GM21737 (cell line): ENCODE measurements around the gene HMGA1.
"Not testable (repeated sequence)": the region's sequence is repeated elsewhere in the genome, so short reads cannot be mapped to it uniquely, and the experiment has no call there.

Experiments used
- ATAC-seq: cut with Tn5 transposase; IDR thresholded peaks from one replicate; pipeline ENCODE4 v1.9.1; 2021; ENCODE audit warnings: mild to moderate bottlenecking, moderate library complexity; ENCODE audit not compliant: unreplicated experiment

HMGA1 gene

DNA sequence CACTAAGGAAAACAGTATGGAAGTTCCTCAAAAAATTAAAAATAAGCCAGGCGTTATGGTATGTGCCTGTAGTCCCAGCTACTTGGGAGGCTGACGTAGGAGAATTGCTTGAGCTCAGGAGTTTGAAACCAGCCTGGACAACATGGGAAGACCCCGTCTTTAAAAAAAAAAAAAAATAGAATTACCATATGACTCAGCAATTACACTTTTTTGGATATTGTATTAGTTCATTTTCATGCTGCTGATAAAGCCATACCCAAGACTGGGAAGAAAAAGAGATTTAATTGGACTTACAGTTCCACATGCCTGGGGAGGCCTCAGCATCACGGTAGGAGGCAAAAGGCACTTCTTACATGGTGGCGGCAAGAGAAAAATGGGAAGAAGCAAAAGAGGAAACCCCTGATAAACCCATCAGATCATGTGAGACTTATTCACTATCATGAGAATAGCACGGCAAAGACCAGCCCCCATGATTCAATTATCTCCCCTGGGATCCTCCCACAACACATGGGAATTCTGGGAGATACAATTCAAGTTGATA lies 22.9 kb downstream of the HMGA1 start:
- no peak for ATAC-seq

DNA sequence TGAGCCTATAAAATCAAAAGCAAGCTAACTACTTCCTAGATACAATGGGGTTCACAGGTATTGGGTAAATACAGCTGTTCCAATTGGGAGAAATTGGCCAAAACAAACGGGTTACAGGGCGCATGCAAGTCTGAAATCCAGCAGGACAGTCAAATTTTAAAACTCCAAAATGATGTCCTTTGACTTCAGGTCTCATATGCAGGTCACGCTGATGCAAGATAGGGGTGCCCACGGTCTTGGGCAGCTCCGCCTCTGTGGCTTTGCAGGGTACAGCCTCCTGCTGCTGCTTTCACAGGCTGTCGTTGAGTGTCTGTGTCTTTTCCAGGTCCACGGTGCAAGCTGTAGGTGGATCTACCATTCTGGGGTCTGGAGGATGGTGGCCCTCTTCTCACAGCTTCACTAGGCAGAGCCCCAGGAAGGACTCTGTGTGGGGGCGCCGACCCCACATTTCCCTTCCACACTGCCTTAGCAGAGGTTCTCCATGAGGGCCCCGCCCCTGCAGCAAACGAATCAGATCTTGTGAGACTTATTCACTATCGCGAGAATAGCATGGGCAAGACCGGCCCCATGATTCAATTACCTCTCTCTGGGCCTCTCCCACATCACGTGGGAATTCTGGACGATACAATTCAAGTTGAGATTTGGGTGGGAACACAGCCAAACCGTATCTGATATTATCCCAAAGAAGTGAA lies 24.0 kb downstream of the HMGA1 start:
- no peak for ATAC-seq

DNA sequence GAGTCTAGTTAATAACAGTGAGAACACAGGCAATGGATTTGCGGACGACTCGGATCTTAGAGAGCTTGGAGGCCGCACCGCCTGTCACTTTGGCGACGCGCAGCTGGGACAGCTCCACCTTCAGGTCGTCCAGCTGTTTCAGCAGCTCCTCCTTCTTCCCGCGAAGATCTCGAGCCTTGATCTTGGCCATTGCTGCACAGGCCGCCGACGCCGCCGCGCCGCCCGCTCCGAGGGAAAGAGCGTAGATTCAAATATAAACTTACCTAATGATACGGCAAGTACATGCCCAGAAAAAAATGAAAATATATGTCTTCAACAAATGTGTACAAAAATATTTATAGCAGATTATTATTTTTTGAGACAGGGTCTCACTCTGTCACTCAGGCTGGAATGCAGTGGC lies 26.8 kb downstream of the HMGA1 start:
- ATAC-seq = not testable (repeated sequence)

DNA sequence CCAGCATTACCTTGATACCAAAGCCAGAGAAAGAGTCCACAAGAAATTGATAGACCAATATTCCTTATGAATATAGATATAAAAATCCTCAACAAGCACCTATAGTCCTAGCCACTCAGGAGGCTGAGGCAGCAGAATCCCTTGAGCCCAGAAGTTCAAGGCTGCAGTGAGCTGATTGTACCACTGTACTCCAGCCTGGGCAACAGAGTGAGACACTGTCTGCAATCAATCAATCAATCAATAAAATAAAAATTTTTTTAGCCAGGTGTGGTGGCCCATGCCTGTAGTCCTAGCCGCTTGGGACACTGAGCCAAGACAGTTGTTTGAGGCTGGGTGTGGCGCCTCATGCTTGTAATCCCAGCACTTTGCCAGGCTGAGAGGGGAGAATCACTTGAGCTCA lies 31.1 kb downstream of the HMGA1 start:
- ATAC-seq = no peak

DNA sequence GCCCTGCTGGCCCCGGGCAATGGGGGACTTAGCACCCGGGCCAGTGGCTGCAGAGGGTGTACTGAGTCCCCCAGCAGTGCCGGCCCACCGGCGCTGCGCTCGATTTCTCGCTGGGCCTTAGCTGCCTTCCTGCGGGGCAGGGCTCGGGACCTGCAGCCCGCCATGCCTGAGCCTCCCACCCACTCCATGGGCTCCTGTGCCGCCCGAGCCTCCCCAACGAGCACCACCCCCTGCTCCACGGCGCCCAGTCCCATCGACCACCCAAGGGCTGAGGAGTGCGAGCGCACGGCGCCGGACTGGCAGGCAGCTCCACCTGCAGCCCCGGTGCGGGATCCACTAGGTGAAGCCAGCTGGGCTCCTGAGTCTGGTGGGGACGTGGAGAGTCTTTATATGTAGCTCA lies 32.5 kb downstream of the HMGA1 start:
- not testable (repeated sequence) for ATAC-seq

DNA sequence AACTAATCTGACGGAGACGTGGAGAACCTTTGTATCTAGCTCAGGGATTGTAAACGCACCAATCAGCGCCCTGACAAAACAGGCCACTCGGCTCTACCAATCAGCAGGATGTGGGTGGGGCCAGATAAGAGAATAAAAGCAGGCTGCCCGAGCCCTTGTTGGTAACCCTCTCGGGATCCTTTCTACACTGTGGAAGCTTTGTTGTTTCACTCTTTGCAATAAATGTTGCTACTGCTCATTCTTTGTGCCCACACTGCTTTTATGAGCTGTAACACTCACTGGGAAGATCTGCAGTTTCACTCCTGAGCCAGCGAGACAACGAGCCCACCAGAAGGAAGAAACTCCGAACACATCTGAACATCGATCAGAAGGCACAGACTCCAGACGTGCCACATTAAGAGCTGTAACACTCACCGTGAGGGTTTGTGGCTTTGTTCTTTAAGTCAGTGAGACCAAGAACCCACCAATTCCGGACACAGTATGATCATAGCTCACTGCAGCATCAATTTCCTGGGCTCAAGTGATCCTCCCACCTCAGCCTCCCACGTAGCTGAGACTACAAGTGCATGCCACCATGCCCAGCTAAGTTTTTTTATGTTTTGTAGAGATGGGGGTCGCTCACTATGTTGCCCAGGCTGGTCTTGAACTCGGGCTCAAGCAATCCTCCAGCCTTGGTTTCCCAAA lies 33.1 kb downstream of the HMGA1 start:
- not testable (repeated sequence) for ATAC-seq

DNA sequence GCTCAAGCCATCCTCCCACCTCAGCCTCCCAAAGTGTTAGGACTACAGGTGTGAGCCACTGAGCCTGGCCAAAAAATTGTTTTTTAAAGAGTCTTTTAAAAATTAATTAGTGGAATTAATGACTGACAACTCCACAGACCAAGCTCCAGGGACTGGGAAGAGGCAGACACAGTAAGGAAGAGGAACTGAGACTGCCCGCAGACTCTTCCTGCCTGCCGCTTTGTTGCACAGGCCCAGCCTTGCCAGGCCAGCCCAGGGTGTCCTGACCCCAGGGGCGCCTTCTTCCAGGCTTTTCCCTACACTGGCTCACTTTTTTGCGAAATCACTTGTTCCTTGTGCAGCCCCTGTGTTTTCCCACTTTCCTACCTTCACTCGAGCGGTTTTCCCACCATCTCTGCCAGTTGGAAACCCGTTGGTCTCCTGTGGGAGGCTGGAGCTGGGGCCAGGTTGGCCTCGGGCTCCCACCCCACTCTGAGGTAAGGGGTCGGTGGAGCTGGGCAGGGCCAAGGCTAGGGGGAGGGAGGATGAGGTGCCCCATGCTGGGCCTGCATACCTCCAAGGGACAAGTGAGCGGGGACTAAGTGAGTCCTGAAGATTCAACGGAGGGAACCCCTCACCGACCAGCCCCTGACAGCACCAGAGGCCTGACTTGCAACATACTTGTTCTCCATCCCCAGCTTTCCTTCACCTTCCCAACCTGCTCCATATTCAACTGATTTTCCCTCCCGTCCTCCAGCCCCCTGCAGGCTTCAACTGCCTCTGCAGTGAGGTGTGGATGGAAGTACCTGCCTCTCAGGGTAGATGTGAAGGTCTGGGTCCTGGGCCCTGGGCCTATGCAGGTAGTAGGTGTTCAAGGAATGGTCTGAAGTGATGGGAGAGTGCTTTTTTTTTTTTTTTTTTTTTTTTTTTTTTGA lies 35.6 kb downstream of the HMGA1 start:
- ATAC-seq = no peak

DNA sequence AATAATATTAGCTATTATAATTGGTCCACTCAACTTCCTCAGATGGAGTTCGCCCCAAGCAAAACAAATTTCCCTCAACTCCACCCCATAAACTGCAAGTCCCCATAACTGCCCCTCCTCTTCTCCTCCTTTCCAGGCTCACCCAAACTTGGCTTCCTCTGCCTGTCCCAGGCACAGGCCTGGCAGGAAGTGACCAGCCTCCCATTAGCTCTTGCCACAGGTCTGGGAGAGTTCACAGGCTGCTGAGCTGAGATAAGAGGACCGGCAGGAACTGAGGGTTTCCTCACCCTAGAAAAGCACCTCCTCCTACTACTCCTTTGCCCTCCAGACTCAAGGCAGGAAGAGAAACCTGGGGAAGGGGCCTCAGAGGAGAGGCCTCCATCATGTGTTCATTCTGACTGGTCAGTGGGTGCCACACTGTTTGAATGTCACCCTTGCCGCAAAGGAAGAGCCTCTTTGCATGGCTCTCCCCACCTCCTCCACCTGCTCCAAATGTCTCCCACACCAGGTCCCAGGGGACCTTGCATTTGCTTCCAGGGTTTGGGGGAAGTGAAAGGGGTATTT lies 36.7 kb downstream of the HMGA1 start:
- no peak for ATAC-seq

DNA sequence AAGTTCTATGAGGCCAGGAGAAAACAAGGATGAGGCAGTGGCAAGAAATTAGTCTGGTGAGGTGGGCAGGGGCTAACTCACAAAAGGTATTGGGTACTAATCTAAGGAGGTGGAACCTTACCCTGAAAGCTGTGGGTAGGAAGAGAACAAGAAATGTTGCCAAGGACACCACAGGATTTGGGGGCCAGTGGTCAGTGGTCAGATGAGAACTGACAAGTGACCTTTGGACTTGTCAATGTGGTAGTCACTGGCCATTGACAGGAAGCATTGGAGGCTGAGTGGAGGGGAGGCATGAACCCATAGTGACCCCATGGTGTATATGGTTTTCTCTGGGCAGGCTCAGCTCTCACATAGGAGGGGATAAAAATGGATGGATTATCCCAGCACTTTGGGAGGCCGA lies 37.5 kb downstream of the HMGA1 start:
- ATAC-seq = no peak

DNA sequence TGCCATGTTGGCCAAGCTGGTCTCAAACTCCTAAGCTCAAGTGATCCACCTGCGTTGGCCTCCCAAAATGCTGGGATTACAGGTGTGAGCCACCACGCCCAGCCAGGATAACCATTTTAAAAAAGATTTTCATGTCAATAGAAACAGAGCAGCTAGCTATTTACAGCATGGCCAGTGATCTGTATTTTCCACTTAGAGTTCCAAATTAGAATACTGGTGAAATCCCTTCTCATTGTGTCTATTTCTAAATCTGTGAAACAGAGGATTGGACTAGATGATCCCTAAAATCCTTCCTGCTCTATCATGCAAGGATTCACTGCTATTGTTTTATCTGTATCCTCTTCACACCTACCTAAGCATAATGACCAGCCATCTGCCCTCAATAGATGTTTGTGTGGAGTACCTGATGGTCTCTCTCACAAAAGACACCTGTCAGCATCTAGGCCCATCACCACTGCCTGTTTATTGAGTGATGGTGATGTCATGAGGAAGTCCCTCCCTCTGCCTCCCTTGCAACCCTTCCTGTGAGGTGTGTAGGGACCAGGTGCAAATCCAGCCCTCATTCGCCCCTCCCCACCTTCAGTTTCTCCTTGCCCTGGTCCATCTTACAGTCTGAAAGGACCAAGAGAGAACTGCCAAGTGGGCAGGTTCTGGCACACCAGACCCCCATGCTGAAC lies 38.6 kb downstream of the HMGA1 start:
- no peak for ATAC-seq

DNA sequence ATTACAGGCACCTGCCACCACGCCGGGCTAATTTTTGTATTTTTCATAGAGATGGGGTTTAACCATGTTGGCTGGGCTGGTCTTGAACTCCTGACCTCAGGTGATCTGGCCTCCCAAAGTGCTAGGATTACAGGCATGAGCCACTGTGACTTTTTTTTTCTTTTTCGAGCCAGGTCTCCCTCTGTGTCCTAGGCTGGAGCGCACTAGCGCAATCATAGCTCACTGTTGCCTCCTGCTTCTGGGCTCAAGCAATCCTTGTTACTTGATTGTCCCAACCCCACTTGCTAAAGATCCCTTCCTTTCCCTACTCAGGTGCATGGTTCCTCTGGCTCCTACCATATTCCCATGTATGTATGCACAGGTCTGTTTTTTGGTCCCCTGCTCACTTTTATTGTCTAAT lies 39.5 kb downstream of the HMGA1 start:
- no peak for ATAC-seq

DNA sequence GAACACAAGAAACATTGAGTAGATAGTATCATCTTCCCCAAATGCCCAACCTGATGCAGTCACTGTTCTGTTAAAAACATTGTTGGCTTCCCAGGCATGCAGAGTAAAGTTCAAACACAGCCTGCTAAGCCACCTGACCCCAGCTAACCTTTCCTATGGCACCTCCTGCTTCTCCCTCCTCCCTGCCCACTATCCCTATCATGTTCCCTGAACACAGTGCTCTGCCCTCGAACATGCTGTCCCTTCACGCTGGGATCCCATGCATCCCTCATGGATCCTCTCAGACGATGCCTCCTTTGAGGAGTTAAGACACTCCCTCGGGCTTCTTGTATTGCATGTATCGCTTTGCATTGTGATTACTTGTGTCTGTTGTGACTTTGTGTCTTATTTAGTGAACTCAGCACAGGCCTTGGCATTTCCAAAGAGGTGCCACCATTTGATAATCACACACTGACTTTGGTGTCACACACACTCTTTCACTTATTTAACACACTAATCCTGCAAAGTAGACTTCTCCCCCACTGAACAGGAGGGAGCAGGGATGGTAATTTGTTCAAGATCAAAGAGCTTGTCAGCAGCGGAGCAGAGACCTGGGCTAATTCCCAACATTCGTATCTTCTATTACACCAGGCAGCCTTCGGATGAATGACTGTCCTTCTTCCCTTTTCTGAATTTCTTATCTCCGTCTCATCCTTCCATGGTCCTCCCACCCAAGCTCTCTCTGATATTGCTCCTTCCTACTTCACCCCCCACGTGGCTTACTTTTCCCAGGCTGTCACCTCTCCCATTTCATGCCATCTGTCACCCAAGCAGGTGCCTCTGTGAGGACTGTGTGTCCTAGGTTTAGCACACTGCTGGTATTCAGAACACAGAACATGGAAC lies 40.4 kb downstream of the HMGA1 start:
- ATAC-seq = no peak

DNA sequence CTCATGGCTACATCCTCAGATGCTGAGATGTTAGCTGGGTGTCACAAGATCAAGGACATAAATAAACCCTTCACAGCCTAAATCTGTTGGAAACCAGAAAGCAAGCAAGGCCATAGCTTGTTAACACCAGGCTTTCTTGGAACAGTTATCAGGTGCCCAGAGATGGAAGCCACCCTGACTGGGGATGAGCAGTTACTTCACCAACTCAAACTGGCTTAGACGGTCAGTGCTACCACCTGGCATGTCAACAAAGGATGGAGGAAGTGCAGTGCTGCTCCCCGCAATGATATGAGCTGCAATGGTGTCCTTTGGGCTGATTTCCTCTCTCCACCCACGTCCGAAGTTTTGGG lies 41.1 kb downstream of the HMGA1 start:
- ATAC-seq = no peak

DNA sequence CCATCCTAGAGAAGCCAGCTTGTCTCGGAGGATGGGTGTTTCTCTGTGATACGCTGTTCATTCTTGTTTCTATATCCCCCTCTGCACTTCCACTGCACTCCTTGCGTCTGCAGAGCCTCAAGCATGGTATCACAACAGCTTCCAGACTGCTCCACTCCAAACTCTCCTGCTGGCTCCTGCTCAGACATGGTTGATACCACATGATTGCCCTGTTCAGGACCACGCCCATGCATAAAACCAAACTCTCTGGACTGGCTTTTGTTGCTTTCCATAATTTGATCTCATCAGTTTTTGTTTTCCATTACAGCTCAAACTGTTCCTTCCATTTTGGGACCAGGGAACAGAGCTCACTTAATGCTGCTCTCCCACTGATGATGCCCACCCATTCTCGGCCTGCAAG lies 42.2 kb downstream of the HMGA1 start:
- ATAC-seq = no peak

DNA sequence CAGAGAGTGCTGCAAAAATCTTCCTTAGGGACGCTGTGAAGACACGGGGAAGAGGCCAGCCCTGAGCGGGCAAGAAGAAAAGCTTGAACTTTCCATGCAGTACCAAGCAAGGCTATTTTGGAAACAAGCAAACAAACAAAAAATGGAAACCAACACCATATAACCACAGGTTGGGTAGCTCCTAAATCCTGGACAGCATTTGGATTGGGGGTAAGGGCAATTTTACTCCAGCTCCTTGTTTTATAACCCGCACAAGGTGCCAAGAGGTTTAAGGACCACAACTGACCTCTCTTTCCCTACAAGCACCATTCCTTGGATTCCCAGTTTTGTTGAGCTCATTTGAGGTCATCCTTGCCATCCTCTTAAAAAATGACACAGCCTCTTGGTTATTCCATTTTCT lies 43.5 kb downstream of the HMGA1 start:
- ATAC-seq = no peak

DNA sequence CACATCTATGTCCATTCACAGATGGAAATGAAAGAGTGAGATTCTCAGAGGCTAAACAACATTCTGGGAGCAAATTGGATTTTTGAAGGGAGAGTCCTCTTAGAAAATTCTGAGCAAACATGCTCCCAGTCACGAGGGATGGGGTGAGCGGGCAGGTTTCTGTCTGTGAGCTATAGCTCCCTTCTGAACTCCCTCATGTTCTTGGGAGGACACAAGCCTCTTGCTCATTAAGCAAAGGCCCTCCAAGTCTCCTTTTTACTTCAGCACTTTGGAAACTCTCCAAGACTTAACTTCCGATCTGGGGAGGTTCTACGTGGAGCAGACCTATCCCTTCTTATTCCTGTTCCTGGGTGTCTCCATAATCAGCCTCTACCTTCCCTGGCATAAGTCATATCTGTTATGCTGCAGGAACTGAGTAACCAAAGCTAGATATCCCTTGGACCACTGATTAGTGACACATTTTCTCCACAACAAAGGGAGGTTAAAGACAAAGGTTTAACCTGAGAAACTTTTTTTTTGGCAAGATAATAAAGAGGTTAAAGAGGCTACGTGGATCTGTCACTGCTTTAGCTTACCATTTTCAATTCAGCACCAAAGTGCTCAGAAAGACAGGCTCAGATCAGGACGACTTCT lies 45.1 kb downstream of the HMGA1 start:
- ATAC-seq = no peak

DNA sequence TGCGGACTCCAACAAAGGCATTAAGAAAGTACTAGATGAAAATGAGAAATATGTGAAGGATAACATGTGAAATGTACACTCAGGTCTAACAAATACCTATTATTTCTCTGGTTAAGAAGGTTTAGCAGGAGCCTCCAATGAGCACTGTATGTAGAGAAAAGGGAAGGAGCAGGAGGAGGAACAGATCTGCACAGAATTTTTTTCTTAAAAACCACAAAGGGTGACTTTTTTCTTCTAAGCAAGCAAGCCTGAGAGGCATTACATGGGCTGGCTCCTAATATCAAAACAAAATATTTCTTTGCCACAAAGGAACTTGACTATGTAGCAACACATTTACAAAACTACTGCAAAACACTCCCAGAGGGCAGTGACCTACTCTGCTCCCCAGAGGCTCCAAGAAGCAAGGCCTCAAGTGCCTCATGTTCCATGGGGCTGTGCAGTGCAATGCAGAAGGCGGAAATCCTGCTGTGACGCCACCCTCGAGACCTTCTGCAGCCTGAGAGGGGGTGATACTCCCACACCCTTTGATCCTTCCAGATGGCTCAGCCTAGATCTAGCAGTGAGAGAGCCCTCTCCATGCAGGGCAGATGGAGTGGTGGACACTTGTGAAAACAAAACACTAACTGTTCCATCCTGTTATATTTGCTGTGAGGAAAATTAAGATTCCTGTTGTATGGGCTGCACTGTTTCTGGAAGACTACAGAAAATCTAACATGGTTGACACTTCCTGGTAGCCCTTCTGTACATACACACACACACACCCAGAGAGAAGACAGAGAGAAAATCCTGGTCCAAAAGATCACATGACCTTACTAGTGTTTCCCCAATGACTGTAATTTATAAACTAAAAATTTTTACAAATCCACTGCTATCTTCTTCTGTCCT lies 48.1 kb downstream of the HMGA1 start:
- ATAC-seq = no peak

DNA sequence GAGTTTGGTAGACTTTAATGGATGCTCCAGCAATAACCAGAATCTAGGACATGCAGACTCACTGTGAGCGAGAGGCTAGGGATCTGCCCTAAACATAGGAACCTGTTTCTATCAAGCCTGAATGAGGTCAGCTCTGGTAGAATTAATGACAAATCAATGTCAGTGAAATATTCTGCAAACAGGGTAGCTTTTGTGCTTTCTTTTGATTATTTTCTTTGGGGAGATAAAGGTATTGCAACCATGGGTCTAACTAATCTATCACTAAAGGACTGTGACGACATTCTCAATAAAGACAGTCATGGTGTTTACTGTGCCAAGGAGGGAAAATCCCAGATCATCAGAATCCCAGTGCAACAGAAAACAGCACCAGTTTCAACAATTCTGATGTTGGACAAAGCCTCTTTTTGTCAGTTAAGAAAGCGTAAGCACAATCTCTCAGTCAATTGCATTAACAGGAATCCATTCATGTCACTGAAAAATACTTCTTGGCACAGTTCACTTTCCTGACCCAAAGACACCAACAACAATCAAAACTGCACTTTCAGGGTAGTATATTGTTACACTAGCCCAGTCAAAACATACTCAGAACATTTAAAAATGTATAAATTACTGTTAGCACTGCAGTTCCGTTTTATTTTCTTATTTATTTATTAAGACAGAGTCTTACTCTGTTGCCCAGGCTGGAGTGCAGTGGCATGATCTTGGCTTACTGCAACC lies 48.9 kb downstream of the HMGA1 start:
- no peak for ATAC-seq
